ENCODE measurements around the gene KRTAP5-2. TPM values are rescaled to one million over a fixed set of nuclear protein-coding genes. Genes with fewer than 3 reads are reported as not detected.

Gene KRTAP5-2
- total and polyA plus RNA-seq, 9 of the 15 experiments (the other 6 are each of a cell fraction or from before 2014, with no cell fraction given): not detected

GRCh38 chr11:1592628-1593027, 5.5 kb downstream of the KRTAP5-2 start (continued):
- TF ChIP-seq ZNF655 (CRISPR knock-in tag; IDR thresholded peaks at IDR 0.05): no peak
- TF ChIP-seq REST (IDR thresholded peaks at IDR 0.05; ENCODE audit: borderline replicate concordance): no peak
- TF ChIP-seq REST (CRISPR knock-in tag; IDR thresholded peaks at IDR 0.05; ENCODE audit: low read depth): no peak
- no peak for TF ChIP-seq NFE2 (IDR thresholded peaks at IDR 0.05; ENCODE audit: low read depth)

Data from K562 (cell line).